Osteoblast (primary cell): ENCODE data around the gene NOP58. TPM values are rescaled to one million over a fixed set of nuclear protein-coding genes. Genes with fewer than 3 reads are reported as not detected.

Experiments used
- DNase-seq: peaks from one replicate; pipeline ENCODE4 v3.0.0; 2011; ENCODE audit warnings: low spot score, mixed read lengths; ENCODE audit not compliant: insufficient read length; ENCODE audit errors: missing footprints
- H2AFZ ChIP-seq: 2 replicates; pipeline ENCODE4 v1.6.0; 2011; ENCODE audit warnings: mild to moderate bottlenecking, low read length
- H3K27ac ChIP-seq: 2 replicates; pipeline ENCODE4 v1.5.1; 2011; ENCODE audit warnings: mild to moderate bottlenecking, low read depth, low read length, moderate library complexity
- H3K27me3 ChIP-seq: 2 replicates; pipeline ENCODE4 v1.6.0; 2012; ENCODE audit warnings: mild to moderate bottlenecking, control low read depth, inconsistent platforms, low read length, moderate library complexity; ENCODE audit not compliant: insufficient read depth
- H3K36me3 ChIP-seq: 2 replicates; pipeline ENCODE4 v1.5.1; 2011; ENCODE audit warnings: mild to moderate bottlenecking, low read length, control low read depth, moderate library complexity; ENCODE audit not compliant: insufficient read depth
- H3K4me1 ChIP-seq: 2 replicates; pipeline ENCODE4 v1.5.1; 2011; ENCODE audit warnings: mild to moderate bottlenecking, low read length, control low read depth, moderate library complexity; ENCODE audit not compliant: insufficient read depth
- H3K4me2 ChIP-seq: 2 replicates; pipeline ENCODE4 v1.6.0; 2011; ENCODE audit warnings: mild to moderate bottlenecking, low read length; ENCODE audit not compliant: insufficient read depth
- H3K4me3 ChIP-seq: fragments of 200-600 bp; sonication (generic); 3 replicates; pipeline ENCODE4 v1.5.1; 2012; ENCODE audit warnings: mild to moderate bottlenecking, low read length, inconsistent platforms; ENCODE audit not compliant: insufficient read depth
- H3K79me2 ChIP-seq: 2 replicates; pipeline ENCODE4 v1.6.0; 2012; ENCODE audit warnings: mild to moderate bottlenecking, low read length, control low read depth, inconsistent platforms; ENCODE audit not compliant: insufficient read depth
- H3K9me3 ChIP-seq: 2 replicates; pipeline ENCODE4 v1.5.1; 2011; ENCODE audit warnings: low read depth, low read length, control low read depth
- H4K20me1 ChIP-seq: 2 replicates; pipeline ENCODE4 v1.6.0; 2012; ENCODE audit warnings: mild to moderate bottlenecking, low read length, control low read depth; ENCODE audit not compliant: insufficient read depth
- CTCF ChIP-seq: IDR thresholded peaks from 2 replicates; pipeline ENCODE4 v1.5.1; 2011; ENCODE audit warnings: mild to moderate bottlenecking, low read depth, low read length, moderate library complexity; ENCODE audit errors: extremely low read depth
- total RNA-seq: library from RNA; depleted of rRNA; stranded (reverse); fragments of >200 nt; gene quantifications from 2 replicates; pipeline ENCODE4 v1.2.3, GENCODE V29; 2012

The NOP58 gene
- total RNA-seq, 1 donor: 41.3 TPM

- Histone ChIP-seq H3K9me3 (no peaks in the 10 kb centered on the region), H3K79me2 (peaks cover 11% of the 10 kb centered on the region), H4K20me1 (no peaks in the 10 kb centered on the region), H3K4me2 (no peak overlapping the region), H2AFZ (no peak overlapping the region), H3K27ac (no peak overlapping the region), H3K4me1 (peaks cover 14% of the 10 kb centered on the region), H3K36me3 (peaks cover 72% of the 10 kb centered on the region), H3K4me3 (no peak overlapping the region), H3K27me3 (no peaks in the 10 kb centered on the region)
- no peak for DNase-seq
- TF ChIP-seq CTCF: no peak
Observed at GRCh38 chr2:202290316-202290715, 24.8 kb downstream of the NOP58 start.

GRCh38 chr2:202290970-202291369, 25.4 kb downstream of the NOP58 start:
- peaks cover 14% of the 10 kb centered on the region for H3K4me1 ChIP-seq
- H3K79me2 ChIP-seq: peaks cover 9% of the 10 kb centered on the region
- DNase-seq: no peak
- H3K36me3 ChIP-seq: peaks cover 72% of the 10 kb centered on the region
- TF ChIP-seq CTCF: no peak
- H2AFZ ChIP-seq: no peak overlapping the region
- no peaks in the 10 kb centered on the region for H3K9me3 ChIP-seq
- no peak overlapping the region for H3K4me3 ChIP-seq
- no peaks in the 10 kb centered on the region for H3K27me3 ChIP-seq
- no peak overlapping the region for H3K4me2 ChIP-seq
- no peak overlapping the region for H3K27ac ChIP-seq
- H4K20me1 ChIP-seq: no peaks in the 10 kb centered on the region

GRCh38 chr2:202299712-202300111, 34.1 kb downstream of the NOP58 start:
- no peaks in the 10 kb centered on the region for H4K20me1 ChIP-seq
- no peak overlapping the region for H3K4me2 ChIP-seq
- peaks cover 14% of the 10 kb centered on the region for H3K79me2 ChIP-seq
- DNase-seq: no peak
- no peak overlapping the region for H3K27ac ChIP-seq
- no peak overlapping the region for H3K4me3 ChIP-seq
- TF ChIP-seq CTCF: no peak
- no peaks in the 10 kb centered on the region for H3K27me3 ChIP-seq
- H2AFZ ChIP-seq: no peak overlapping the region
- H3K9me3 ChIP-seq: no peaks in the 10 kb centered on the region
- peaks cover 94% of the 10 kb centered on the region for H3K36me3 ChIP-seq
- H3K4me1 ChIP-seq: peaks cover 4% of the 10 kb centered on the region

- no peaks in the 10 kb centered on the region for H3K27me3 ChIP-seq
- no peak overlapping the region for H3K4me3 ChIP-seq
- H4K20me1 ChIP-seq: peaks cover 4% of the 10 kb centered on the region
- no peak for DNase-seq
- no peaks in the 10 kb centered on the region for H3K9me3 ChIP-seq
- no peaks in the 10 kb centered on the region for H3K4me1 ChIP-seq
- no peak overlapping the region for H3K27ac ChIP-seq
- peaks cover 62% of the 10 kb centered on the region for H3K36me3 ChIP-seq
- H3K4me2 ChIP-seq: no peak overlapping the region
- H3K79me2 ChIP-seq: peaks cover 4% of the 10 kb centered on the region
- no peak overlapping the region for H2AFZ ChIP-seq
- no peak for TF ChIP-seq CTCF
Observed at GRCh38 chr2:202306034-202306433, 40.5 kb downstream of the NOP58 start.
